ENCODE results near the gene COL9A3.

The COL9A3 gene

DNA sequence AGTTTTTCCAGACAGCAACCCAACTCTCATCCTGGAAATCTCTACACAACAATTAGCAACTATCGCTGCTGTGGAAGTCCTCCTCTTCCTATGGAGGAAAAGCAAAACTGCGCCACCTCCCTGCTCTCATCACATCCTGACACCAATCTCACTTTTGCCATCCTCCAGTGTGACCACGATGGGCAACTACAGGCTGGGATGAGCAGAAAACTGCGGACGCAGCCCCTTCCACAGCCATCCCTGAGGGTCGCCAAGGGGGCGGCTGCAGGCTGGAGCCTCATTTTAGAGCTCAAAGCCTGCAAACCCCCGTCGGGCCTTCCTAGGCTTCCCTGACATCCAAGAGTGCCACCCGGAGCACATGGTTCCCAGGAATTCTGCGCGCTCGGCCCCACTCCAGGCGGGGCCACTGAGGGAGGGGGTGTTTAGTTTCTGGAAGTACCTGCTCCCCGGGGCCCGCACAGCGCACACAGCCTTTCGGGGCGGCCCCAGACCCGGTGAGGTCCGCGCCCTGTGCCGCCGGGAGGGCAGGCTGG, 43.6 kb downstream of the COL9A3 start:
- DNase-seq: peak in 1 of 2 experiments; percentile 11

DNA sequence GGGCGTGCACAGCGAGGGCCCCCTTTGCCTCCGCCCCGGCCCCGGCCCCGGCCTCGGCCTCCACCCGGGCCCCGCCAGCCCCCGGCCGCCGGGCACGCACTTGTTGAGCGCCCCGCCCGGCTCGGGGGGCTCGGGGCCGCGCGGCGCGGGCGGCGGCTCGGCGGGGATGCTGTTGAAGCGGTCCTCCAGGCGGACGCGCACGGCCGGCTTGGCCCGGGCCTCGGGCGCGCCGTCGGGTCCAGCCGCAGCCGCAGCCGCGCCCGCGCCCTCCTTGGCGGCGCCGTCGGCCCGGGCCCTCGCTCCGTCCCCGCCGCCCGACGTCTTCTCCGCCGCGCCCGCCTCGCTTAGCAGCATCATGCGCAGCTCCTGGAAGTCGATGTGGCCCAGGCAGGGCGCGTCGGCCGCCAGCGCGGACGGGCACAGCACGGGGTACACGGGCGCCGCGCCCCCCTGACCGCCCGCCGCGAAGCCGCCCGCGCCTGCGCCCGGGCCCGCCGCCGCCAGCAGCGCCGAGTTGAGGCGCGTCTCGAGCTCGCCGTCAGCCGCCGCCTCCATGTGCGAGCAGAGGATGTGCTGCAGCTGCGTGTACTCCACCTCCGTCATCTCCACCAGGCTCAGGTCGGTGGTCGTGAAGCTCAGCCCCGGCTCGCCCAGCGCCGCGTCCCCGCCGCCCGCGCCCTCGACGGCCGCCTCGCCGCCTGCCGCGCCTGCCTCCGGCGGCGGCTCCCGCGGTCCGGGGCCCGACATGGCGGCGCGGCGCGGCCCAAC, 44.3 kb downstream of the COL9A3 start:
- DNase-seq: no peak

DNA sequence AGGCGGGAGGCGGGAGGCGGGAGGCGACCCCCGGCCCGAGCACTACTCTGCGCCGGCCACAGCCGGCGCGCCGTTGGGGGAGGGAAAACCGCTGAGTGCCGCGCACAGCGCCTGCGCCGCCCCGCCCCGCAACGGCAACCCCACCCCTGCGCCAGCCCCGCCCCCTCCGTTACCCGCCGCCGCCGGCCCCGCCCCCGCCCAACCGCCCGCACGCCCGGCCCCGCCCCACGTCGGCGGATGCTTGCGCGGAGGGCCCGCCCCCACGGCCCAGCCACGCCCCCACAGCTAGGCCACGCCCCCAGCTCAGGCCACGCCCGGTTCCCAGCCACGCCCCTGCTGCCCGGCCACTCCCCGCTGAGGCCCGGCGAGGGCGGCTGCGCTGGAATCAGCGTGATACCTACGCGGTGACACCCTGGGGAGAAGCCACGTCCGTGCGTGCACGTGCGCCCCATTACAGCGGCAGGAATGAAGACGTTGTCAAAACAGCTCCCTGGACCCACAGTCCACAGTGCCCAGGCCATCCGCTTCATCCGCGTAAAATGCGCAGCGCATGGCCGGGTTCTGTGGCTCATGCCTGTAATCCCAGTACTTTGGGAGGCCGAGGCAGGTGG, 45.0 kb downstream of the COL9A3 start, which contains the start of gene TCFL5:
Gene TCFL5 (minus strand): TSS at position 97 of the 611 bp plus-strand sequence. CDS start 152 bp downstream, outside the sequence.
- peak; percentile 65 to 66 for DNase-seq

DNA sequence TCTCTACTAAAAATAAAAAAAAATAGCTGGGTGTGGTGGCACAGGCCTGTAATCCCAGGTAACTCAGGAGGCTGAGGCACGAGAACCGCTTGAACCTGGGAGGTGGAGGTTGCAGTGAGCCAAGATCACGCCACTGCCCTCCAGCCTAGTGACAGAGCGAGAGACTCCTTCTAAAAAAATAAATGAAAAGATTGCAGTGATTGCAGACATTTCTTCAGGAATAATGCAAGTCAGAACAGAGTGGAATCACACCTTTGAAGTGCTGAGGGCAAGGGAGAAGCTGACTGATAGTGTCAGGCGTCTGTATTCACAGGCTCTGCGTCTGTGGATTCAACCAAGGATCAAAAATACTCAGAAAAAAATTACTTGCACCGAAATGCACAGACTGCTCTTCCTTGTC, 47.4 kb downstream of the COL9A3 start:
- no peak for DNase-seq

DNA sequence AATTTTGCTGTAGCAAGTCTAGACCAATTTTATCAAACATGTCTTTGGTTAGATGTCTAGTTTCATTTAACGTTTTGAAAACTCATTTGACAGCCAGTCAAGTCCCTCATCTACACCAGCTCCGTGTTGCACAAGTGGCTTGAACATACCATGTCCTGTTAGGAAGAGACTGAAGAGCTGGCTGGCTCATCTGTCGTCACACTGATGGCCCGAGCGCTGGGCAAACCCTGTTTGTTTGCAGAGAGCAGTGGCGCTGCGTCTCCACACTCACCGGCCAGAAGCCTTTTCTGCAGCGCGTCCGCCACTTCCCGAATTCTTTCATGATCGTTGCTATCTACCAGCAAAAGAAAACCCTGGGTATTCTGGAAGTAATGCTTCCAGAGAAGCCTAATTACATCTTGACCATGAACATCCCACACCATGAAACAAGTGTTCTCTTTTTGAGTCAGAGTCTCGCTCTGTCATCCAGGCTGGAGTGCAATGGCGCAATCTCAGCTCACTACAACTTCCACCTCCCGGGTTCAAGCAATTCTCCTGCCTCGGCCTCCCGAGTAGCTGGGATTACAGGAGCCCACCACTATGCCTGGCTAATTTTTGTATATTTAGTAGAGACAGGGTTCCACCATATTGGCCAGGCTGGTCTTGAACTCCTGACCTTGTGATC, 55.5 kb downstream of the COL9A3 start:
- DNase-seq: no peak

DNA sequence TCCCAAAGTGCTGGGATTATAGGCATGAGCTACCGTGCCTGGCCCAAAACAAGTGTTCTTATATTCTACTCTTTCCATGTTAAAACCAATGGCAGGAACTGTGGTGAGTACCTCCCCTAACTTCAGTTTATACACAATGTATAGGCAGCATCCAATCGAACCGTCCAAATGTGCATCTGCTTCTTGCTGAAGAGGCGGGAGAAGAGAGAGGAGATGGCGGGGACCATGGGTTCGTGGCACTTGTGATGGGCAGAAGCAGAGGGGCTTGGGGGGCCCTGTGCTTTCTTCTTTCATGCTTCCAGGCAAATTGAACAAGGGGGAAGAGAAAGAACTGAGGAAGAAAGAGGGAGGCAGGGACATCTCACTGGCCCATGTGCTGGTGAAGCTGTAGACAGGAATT, 56.0 kb downstream of the COL9A3 start:
- no peak for DNase-seq

DNA sequence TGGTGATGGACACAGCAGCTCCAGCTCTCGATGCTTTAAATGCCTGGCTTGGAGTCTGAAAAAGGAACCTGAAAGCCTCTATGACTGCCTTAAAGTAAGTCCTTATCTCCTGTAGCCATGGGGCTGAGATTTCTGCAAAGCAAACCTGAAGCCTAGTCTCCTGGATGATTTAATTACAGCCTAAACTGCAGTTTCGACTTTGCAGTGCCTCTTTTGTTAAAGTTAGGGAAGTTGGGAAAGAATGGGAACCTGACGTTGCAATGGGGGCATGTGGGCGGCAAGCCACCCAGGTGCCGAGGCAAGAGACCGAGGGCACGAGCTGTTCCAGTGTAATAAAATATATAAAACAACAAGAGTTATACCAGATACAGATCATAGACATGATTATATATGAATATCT, 56.4 kb downstream of the COL9A3 start:
- DNase-seq: no peak

DNA sequence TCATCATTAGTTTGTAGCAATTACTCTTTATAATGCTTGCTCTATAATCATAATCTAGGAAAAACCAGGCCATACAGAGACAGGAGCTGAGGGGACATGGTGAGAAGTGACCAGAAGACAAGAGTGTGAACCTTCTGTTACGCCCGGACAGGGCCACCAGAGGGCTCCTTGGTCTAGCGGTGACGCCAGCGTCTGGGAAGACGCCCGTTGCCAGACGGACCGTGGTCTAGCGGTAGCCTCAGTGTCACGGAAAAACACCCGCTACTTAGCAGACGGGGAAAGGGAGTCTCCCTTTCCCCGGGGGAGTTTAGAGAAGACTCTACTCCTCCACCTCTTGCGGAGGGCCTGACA, 56.8 kb downstream of the COL9A3 start:
- peak; percentile 4 to 21 for DNase-seq

DNA sequence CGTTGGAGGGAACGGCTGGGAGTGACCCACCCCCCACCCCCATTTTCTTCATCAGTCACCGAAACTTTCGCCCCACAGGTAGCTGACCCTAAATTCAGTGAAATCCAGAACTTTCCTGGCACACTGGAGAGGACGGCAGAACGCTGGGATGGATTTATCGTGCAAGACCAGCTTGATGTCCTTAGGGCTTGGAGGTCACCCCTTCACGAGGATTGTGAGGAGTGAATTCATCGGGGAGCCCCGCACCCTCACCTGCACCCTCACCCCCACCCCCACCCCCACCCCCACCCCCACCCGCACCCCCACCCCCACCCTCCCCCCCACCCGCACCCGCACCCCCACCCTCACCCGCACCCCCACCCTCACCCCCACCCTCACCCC, 58.1 kb downstream of the COL9A3 start:
- DNase-seq: no peak

DNA sequence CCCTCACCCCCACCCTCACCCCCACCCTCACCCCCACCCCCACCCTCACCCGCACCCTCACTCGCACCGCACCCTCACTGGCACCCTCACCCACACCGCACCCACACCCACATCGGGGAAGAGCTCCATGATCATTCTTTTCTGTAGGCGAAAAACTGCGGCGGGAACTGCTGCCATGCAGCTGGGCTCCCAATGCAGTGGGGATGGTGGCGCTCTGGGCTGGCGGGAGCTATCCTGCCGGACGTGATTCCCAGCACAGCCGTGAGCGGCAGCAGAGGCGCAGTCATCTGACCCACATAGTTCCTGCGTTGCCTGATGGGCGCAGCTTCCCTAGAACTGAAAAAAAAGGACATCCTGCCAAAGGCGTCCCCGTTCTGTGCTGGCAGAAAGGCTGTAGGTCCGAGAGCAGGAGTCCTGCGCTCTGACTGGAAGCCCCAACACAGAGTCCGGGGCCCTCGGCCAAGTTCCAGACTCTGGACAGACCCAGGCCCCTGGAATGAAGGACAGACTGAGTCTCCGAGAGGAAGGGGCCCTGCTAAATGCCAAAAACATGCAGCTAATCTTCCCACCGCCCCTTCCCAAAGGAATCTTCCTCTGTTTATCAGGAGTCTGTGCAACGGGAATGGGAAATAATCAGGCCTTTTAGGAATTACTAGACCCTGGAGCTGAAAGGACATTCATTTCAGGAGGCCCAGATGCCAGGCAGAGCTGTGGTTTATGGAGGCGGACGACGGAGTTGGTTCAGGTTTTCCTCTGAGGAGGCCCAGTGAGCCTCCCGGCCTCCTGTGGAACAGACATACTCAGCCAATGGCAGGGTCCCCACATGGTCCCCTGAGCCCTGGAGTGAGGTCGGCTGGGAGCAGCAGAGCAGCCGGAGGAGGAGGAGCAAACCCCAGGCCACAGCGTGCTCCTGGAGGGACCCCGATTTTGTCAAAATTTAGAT, 58.8 kb downstream of the COL9A3 start:
- no peak for DNase-seq

DNA sequence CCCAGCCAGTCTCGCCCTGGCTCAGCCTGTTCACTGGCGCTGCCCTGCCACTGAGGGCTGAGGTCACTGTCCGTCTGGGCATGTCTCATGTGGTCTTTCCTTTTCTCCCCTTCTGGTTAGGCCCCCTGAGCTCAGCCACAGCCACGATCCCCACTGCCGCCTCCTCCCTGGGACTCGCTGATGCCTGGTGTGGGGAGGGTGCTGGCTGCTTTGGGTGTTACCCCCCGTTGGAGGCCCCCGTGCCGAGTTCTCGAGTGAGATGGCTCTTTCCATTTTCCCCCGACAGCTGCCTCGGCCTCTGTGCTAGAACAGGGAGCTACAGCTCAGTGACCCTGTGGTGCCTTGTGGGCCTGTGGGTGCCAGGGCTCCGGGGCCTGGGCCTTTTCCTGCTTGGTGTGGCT, 59.7 kb downstream of the COL9A3 start:
- DNase-seq: no peak

DNA sequence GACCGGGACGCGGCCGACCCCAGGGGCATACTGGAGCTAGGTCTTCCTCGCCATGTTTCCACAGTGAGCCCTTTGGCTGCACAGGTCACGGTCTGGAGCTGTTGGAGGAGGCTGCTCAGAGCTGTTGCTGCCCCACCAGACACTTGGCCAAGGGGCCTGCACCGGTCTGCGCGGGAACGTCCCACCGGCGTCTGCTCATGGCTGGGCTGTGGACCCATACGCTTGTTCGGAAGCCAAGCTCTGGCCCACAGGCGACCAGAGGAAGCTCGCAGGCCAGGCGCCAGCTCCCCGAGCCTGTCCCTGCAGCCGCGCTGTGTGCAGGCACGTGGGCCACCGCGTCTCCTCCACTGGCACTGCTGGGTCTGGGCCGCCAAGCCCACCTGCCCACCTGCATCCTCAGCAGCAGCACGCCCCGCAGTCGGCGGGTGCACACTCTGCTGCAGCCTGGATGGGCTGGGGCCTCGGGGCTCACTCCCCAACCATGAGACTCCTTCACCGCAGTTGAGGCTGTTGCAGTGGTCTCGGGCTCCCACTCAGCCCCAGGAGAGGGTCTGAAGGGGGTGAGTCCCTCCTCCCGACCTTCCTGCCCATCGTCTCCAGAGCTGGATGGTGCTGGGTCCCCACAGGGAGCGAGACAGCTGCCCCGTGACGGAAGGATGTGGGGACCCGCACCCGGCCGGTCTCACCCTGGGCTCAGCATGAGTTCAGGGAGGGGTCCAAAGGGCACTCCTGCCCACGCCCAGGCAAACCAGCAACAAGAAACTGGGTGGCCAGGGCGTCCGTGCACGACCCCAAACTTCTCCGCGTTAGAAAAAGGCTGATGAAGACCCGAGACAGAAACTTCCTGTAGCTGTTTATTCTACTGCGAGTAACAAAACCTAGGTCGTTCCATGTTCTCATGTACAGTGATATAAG, 60.3 kb downstream of the COL9A3 start:
- DNase-seq: no peak

DNA sequence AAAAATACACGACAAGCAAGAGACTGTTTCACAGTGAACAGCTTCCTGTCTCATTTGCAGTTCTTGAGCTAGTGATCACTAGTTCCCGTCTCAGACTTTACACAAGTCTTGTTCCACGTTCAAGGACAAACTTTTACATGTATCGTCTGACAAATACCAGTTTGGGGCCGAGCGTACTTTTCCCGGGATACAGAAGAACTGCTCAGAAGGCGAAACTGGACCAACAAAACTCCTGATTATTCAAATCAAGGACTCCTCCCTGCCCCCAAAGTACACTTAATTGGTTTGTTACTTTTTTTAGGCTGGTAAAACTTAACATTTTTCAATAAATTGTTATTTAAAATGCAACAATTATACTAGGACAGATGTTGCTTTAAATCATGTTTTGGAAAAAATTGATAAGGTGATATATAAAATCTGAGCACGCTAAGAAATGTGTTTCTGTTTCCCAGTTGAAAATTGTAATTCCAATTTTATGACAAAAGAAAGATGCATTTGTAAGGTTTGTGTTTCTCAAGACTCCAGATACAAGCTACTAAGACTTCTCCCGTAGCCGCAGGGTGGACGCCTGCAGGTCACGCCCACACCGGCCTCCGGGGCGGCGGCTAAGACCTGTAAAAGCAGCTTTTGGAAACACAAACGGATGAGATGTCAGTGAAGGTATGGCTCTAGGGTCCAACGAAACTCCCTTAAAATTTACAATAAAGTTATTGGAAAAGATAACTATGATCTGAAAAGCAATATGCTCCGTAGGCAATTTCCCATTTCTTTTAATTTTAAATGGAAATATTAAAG, 61.6 kb downstream of the COL9A3 start:
- no peak for DNase-seq

DNA sequence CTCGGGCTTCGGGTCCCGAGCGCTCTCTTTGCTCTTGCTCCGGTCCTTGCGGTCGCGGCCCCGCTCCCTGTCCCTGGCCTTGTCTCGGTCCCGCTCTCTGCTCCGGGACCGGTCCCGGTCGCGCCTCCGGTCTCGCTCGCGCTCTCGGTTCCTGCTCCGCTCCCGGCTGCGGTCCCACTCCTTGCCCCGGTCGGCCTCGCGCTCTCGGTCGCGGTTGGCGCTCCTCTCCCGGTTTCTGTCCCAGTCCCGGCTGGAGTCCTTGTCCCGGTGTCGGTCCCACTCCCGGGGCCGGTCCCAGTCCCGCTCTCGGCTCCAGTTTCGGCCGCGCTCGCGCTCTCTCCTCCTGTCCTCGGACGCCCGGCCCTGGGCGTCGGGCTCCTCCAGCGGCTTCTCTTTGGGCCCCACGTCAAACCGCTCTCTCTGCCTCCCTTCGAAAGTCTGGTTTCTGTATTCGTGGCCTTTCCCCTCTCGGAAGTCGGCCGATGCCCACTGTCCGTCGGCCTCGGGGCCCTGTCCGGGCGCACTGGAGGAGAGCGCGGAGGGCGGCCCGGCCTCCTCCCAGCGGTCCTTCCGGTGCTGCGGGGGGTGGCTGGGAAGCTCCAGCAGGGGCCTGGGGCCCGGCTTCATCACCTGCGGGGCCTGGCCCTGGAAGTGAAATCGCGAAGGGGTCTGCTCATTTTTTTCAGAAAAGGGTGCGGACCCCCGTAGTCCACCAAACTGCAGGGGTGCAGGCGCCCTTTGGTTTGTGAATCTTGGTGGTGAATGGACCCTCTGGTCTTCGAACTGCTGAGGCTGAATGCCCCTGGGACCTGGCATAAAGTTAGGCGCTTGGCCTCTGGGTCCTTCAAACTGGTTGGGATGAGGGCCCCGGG, 62.7 kb downstream of the COL9A3 start:
- DNase-seq: no peak

DNA sequence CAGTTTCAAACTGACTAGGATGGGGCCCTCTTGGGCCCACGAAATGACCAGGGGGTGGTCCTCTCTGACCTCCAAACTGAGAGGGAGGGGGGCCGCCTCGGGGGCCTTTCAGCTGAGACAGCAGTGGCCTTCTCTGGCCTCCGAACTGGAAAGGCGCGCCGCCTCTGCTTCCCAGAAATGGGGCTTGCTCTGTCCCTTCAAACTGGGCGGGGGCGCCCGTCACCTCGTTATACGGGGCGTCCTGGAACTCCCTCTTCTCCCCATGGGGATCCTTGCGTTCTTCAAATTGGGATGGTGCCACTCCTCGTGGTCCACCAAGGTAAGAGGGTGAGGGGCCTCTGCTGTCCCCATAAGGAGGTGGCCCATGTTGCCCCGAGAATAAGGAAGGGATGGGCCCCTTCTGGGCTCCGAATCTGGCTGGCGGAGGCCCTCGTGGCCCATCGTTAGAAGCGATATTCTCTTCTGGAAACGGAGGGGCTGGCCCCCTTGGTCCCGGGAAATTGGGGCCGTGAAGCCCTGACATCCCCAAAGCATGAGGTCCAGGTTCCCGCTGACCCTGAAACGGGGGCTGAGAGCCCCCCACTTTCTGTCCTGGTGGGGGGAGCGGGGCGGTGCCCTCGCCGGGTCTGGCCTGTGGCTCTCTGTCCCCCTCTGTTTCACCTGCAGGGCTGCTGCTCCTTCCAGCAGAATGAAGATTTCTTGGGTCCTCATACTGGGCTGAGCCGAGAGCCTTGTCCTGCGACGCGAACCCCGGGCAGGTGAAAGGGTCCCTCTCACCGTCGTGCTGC, 63.5 kb downstream of the COL9A3 start:
- DNase-seq: no peak

DNA sequence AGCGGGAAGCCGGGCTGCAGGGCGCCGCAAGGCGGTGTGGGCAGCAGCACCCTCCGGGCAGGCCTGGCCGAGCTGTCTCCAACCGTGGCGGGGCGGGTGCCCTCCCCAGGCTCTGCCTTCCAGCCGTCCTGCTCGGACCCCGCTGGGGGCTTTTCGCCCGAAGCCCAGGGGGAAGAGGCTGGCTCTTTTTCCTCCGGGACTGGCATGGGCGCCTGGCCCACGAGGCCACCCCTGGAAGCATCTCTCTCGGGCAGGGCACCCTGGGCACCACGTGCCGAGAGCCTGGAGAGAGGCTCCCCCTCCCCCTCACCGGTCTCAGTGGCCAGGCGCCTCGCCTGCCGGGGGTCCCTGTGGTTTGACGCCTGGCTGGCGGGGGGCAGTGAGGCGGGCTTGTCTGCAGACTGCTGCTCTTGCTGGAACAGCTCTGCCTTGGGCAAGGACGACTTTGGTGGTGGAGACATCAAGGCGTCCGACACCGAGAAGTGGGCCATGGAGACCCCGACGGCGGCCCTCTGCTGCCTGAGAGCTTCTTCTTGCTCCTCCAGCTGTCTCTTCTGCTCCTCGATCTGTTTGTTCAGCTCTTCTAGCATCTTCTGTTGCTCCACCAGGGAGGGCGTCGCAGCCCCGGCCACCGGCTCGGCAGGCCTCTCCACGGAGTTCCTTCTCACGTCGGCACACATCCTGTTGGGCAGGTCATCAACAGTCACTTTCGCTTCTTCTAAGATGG, 64.2 kb downstream of the COL9A3 start:
- DNase-seq: no peak

DNA sequence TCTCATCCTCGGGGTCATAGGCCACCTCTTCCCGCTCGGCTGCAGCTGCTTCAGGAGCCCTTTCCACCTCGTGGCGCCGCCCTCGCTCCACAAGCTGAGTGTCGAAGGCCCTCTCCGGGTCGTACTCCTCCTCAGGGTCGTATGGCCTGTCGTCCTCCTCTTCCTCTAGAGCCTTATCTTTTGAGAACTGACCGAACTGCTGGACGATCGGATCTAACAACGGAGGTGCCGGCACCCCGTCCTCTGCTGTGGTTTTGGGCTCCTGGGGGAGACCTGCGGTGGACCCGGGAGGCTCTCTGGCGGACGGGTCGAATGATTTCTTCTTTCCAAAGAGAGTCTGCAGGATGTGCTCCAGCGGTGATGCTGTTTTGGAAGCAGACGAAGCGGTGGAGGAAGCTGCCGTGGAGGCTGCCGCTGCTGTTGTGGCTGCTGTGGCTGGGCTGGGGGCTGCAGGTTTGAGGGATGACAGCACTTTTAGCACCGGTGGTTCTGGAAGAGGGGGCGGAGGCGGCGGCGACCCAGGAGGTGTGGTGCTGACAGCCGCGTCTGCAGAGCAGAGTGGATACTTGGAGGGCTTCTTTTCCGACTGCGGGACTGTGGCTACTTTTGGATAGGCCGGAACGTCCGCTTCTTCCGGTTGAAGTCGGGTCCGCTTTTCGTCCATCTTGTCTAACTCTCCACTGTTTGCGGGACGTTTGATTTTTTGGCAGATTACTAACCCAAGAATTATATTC, 65.0 kb downstream of the COL9A3 start:
- no peak for DNase-seq

Measured in AML-193 (cell line).